Colonic mucosa (tissue), 4 donors: ENCODE measurements around the gene TULP1. TPM values are rescaled to one million over a fixed set of nuclear protein-coding genes. Genes with fewer than 3 reads are reported as not detected.

Experiments
- DNase-seq: peaks from one replicate; pipeline ENCODE4 v3.0.0-alpha.2; 2020
- H3K27ac ChIP-seq: fragments of 200-600 bp; one replicate; pipeline ENCODE4 v1.8.0; 2021
- H3K27me3 ChIP-seq: fragments of 200-600 bp; one replicate; pipeline ENCODE4 v1.8.0; 2021
- H3K36me3 ChIP-seq: fragments of 200-600 bp; one replicate; pipeline ENCODE4 v1.8.0; 2021
- H3K4me1 ChIP-seq: fragments of 200-600 bp; one replicate; pipeline ENCODE4 v1.8.0; 2021; ENCODE audit warnings: mild to moderate bottlenecking
- H3K4me3 ChIP-seq: fragments of 200-600 bp; one replicate; pipeline ENCODE4 v1.8.0; 2021
- H3K9ac ChIP-seq, 2 donors: one replicate each; pipeline ENCODE4 v1.7.0; 2013; ENCODE audit warnings: control low read depth in 2 of 2, low read depth in 2 of 2, low read length in 2 of 2
- H3K9me3 ChIP-seq: fragments of 200-600 bp; one replicate; pipeline ENCODE4 v1.8.0; 2021
- intact Hi-C: fragments of 100-400 bp; cut with DNase I; formaldehyde crosslinking; loops from one replicate; pipeline ENCODE4 v1.14.1; 2022
- total RNA-seq, 2 donors: library from RNA; stranded (reverse); fragmentation: NEBNext Ultra II Directional in 1 of 2; extraction: Animal tissue kit (Norgen Biotek cat#: 25700) in 1 of 2; gene quantifications; one replicate each; pipeline ENCODE4 v1.2.1, GENCODE V29; 2021
- TF ChIP-seq, protein P1 (sequence below): fragments of 200-600 bp; IDR thresholded peaks from one replicate; pipeline ENCODE4 v1.8.0; 2022; ENCODE audit warnings: antibody characterized with exemption, mild to moderate bottlenecking
- donor health status: healthy.
- donor health status: DM: no; HTN: no; CAD: no.
- donor health status: DM: no; HTN: no; CAD: no.

The TULP1 gene
- total RNA-seq, 2 donors from 2014 or later: not detected

DNA sequence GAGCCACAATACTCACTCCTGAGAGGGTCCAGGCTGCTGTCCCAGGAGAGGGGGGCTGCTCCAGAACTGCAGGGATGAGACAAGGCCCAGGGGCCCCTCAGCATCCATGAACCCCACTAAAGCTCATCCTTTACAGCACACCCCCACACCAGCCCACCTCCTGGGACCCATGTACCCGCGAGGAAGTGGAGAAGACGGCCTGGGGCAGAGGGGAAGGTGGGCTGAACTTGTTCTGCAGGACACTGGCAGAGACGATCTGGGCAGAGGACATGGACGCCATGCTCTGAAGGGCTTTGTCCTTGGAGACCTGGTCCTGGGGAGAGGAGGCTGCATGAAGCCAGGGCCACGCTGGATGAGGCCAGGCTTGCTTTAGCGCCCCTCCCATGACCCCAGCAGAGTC, 34.4 kb downstream of the TULP1 start:
- no peaks in the 10 kb centered on the region for H3K36me3 ChIP-seq
- TF ChIP-seq, protein P1, sequence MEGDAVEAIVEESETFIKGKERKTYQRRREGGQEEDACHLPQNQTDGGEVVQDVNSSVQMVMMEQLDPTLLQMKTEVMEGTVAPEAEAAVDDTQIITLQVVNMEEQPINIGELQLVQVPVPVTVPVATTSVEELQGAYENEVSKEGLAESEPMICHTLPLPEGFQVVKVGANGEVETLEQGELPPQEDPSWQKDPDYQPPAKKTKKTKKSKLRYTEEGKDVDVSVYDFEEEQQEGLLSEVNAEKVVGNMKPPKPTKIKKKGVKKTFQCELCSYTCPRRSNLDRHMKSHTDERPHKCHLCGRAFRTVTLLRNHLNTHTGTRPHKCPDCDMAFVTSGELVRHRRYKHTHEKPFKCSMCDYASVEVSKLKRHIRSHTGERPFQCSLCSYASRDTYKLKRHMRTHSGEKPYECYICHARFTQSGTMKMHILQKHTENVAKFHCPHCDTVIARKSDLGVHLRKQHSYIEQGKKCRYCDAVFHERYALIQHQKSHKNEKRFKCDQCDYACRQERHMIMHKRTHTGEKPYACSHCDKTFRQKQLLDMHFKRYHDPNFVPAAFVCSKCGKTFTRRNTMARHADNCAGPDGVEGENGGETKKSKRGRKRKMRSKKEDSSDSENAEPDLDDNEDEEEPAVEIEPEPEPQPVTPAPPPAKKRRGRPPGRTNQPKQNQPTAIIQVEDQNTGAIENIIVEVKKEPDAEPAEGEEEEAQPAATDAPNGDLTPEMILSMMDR: no peak
- H3K4me3 ChIP-seq: no peak overlapping the region
- intact Hi-C loops: no loop called here
- no peaks in the 10 kb centered on the region for H3K27me3 ChIP-seq
- H3K9me3 ChIP-seq: no peaks in the 10 kb centered on the region
- H3K4me1 ChIP-seq: no peaks in the 10 kb centered on the region
- no peak overlapping the region for H3K9ac ChIP-seq
- no peak for DNase-seq
- H3K27ac ChIP-seq: no peak overlapping the region

DNA sequence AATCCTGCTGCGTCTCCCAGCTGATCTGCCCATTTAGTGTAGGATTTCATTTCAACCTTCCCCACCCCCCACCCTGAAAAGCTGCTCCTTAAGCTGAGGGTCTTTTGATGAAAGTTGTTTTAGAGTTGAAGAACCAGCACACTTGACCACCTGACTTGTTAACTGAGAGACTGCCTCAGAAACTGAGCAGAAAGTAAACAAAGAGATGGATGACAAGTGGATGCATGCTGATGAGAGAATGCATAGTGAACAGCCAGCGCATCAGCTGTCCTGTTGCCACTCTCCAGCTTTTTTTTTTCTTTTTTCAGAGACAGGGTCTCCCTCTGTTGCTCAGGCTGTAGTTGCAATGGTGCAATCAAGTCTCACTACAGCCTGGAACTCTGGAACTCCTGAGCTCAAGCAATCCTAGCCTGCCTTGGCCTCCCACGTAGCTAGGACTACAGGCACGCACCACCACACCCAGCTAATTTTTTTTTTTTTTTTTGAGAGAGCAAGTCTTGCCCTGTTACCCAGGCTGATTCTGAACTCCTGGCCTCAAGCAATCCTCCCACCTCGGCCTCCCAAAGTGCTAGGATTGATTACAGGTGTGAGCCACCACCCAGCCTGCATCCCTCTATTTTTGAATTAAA, 35.0 kb downstream of the TULP1 start:
- no peak for DNase-seq
- Histone ChIP-seq H3K9ac (no peak overlapping the region), H3K4me1 (no peaks in the 10 kb centered on the region), H3K4me3 (no peak overlapping the region), H3K36me3 (no peaks in the 10 kb centered on the region), H3K27ac (no peak overlapping the region), H3K9me3 (no peaks in the 10 kb centered on the region), H3K27me3 (no peaks in the 10 kb centered on the region)
- intact Hi-C loops: no loop called here
- TF ChIP-seq, protein P1: no peak

DNA sequence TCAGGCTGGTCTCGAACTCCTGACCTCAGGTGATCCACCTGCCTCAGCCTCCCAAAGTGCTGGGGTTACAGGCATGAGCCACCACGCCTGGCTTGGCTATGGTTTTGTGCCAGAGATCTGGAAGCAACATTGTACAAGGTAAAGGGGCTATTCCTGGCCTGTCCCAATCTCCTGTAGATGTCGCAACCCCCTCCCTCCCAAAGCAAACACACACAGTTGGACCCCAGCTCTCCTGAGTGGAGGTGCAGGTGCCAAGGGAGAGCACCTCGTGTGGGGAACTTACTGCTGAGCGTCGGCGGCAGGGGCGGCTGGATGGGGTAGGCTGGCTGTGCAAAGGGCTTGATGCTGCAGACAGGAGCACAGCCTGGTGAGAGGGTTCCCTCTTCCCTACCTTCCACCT, 35.7 kb downstream of the TULP1 start:
- intact Hi-C loops: no loop called here
- H3K4me1 ChIP-seq: no peaks in the 10 kb centered on the region
- H3K27me3 ChIP-seq: no peaks in the 10 kb centered on the region
- DNase-seq: no peak
- TF ChIP-seq, protein P1: no peak
- H3K4me3 ChIP-seq: no peak overlapping the region
- H3K36me3 ChIP-seq: no peaks in the 10 kb centered on the region
- no peak overlapping the region for H3K9ac ChIP-seq
- no peak overlapping the region for H3K27ac ChIP-seq
- no peaks in the 10 kb centered on the region for H3K9me3 ChIP-seq

DNA sequence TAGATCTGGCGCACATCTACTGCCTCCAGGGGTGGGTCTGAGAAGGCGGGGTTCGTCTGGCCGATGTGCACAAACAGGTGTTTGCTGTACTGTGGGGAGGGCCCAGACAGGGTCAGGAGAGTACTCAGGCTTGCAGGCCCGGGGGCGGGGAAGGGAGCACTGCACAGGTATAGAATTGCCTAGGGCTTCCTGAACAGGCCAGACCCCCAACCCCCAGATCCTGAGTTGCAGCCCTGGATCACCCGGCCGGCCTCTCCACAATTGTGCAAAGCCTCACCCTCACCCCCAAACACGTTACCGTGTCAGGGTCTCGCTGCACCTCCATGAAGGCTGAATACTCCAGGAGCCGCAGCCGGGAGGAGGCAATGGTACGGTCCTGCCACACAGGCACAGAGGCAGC, 36.7 kb downstream of the TULP1 start:
- Histone ChIP-seq H3K9me3 (no peaks in the 10 kb centered on the region), H3K36me3 (no peaks in the 10 kb centered on the region), H3K4me3 (no peak overlapping the region), H3K27me3 (no peaks in the 10 kb centered on the region), H3K4me1 (no peaks in the 10 kb centered on the region), H3K9ac (no peak overlapping the region), H3K27ac (no peak overlapping the region)
- TF ChIP-seq, protein P1: no peak
- intact Hi-C loops: no loop called here
- no peak for DNase-seq

DNA sequence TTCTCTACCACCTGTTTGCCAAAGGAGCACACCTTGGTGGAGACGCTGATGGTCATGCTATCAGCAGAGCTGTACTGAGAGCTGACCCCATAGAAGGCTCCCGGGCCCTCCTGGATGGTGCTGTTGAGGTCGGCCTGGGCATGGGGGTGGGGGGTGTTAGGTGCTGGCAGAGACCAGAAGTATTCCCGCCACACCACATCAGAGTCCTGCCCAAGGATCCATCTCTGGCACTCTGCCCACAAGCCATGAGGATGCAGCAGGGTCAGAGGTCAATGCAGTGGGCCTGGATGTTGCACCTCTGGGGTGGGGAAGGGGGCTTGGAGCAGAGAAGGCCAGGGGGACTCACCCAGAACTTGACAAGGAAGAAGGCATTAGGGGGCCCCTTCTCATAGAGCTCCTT, 37.1 kb downstream of the TULP1 start:
- intact Hi-C loops: no loop called here
- Histone ChIP-seq H3K4me3 (no peak overlapping the region), H3K9ac (no peak overlapping the region), H3K27me3 (no peaks in the 10 kb centered on the region), H3K27ac (no peak overlapping the region), H3K9me3 (no peaks in the 10 kb centered on the region), H3K36me3 (no peaks in the 10 kb centered on the region), H3K4me1 (no peaks in the 10 kb centered on the region)
- TF ChIP-seq, protein P1: no peak
- no peak for DNase-seq
